C4-2B (cell line): ENCODE measurements around the gene BIRC2.

ENCODE experiments used
- ZFX ChIP-seq: fragments of 450-650 bp; IDR thresholded peaks from 2 replicates; pipeline ENCODE4 v1.6.1; 2017
- TF ChIP-seq, protein P1 (sequence below): fragments of 450-650 bp; conservative IDR thresholded peaks from 2 replicates; pipeline ENCODE4 v1.5.1; 2017; ENCODE audit warnings: mild to moderate bottlenecking

DNA sequence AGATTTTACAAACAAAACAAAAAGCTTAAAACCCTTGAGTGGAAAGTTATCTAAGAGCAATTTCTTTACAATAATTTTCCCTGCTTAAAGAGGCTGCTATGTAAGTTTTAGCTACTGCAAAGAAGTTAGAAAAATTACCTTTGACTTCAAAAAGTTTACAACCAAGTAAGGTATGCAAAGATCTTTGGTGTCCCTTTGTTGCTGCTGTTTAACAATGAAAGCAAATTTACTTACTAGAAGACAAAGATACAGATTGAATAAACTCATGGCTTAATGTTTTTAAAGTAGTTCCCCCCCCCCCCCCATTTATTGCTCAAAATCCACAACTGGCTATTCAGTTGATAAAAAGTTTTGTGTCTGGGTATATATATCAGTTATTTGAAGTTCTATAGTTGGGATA lies 79.6 kb downstream of the BIRC2 start:
- TF ChIP-seq, protein P1, sequence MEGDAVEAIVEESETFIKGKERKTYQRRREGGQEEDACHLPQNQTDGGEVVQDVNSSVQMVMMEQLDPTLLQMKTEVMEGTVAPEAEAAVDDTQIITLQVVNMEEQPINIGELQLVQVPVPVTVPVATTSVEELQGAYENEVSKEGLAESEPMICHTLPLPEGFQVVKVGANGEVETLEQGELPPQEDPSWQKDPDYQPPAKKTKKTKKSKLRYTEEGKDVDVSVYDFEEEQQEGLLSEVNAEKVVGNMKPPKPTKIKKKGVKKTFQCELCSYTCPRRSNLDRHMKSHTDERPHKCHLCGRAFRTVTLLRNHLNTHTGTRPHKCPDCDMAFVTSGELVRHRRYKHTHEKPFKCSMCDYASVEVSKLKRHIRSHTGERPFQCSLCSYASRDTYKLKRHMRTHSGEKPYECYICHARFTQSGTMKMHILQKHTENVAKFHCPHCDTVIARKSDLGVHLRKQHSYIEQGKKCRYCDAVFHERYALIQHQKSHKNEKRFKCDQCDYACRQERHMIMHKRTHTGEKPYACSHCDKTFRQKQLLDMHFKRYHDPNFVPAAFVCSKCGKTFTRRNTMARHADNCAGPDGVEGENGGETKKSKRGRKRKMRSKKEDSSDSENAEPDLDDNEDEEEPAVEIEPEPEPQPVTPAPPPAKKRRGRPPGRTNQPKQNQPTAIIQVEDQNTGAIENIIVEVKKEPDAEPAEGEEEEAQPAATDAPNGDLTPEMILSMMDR = no peak
- TF ChIP-seq ZFX = no peak
